GM12892 (cell line): ENCODE data around the gene VEGFD.

Source experiments
- POLR2AphosphoS5 ChIP-seq: IDR thresholded peaks from 2 replicates; pipeline ENCODE4 v1.6.1; 2011; ENCODE audit warnings: low read depth, low read length, control low read depth
- TAF1 ChIP-seq: IDR thresholded peaks from 2 replicates; pipeline ENCODE4 v1.6.1; 2011; ENCODE audit warnings: low read depth, mild to moderate bottlenecking, control low read depth, low read length, borderline replicate concordance

DNA sequence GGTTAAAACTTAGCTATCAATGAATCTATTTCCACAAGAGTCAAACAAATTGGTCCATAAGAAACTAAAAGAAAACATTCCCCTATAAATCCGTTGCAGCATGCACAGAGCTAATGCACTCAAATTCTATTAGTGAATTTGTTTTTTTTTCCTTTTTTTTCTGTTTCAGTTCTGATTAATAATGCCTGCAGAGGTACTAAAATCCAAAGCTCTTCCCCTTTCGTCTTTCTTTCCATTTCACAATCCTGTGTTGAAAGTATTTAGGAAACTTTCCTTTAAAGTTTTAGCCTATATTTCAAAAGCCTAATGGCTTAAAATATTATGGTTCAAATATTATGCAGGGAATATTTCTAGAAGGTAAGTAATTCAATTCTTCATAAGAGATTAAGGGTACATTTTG is 45.9 kb upstream of the VEGFD start:
- no peak for TF ChIP-seq POLR2AphosphoS5
- TF ChIP-seq TAF1 = no peak
